Stimulated activated CD8-positive, alpha-beta memory T cell treated with anti-CD3 and anti-CD28 coated beads, Interleukin-15, amount 100 ng/mL, for 24 hours (primary cell): ENCODE data around the gene ENTPD1.
"Not testable (repeated sequence)": the region's sequence is repeated elsewhere in the genome, so short reads cannot be mapped to it uniquely, and the experiment has no call there.

Experiments
- DNase-seq: peaks from one replicate; pipeline ENCODE4 v3.0.0-alpha.2; 2020; ENCODE audit warnings: low read depth

The ENTPD1 gene

DNA sequence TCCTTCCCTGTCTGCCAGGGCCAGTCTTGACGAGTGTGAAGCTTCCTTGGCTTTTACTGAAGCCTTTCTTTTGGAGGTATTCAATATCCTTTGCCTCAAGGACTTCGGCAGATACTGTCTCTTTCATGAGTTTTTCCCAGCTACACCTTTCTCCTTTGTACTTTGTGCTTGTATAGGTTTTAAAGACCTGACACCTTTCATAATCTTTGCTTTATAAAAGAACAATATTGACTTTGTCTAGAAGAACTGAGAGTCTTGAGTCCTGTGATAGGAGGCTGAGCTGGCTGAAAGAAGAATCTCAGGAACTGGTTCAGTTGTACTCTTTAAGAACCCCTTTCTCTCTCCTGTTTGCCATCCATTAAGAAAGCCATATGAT lies 110.5 kb downstream of the ENTPD1 start:
- no peak for DNase-seq

DNA sequence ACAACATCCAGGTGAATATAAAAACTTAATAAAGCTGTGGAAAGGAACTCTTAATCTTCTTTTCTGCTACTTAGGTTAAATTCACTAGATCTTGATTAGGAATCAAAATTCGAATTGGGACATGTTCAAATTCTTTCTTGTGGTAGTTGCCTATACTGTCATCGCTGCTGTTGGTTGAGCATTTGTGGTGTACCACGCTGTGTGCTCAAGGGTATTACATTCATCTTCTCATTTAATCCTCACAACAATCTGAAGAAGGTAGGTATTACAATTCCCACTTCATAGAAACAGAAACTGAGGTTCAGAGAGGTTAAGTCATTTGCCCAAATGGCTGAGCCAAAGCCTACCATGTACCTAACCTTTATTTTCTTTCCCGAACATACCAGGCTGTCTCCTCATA lies 111.9 kb downstream of the ENTPD1 start:
- DNase-seq = no peak

DNA sequence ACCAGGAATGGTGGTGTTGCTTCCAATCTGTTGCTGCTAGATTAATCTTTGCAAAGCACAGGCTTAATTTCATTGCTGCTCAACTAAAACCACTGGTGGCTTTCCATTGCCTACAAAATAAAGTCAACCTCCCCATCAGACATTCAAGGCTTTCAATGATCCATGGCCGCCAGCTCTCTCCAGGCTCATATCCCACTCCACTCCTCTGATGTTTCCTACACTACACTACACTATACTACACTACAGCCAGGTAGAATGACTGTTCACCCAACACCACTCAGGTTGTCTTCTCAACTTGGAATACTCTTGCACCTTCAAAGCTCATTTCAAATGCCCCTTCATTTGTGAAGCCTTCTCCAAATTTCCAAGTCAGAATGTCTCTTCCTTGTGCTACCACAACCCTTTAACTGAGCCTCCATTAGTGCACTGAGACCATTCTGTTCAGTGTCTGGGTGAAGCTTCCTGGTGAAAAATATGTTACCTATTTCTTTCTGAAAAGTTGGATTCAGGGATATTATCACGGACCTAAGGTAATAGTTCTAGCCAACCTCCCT lies 116.3 kb downstream of the ENTPD1 start:
- no peak for DNase-seq

DNA sequence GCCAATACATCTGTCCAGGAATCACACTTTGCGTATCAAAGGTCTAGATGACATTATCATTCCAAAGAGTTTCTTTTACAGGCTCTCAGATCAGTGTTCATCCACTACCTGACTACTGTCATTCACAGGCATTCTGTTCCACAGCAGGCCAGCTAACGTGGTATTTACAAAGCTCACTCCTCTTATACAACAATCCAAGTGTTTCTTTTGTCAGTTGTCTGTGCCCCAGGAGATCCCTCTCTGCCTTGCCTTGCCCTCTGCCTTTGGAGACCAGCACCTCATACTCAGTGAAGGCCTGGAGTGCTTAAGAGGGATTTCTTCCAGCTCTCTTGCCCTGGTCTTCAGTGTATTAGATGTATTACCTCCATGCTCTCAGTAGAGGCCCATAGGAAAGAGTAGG lies 117.2 kb downstream of the ENTPD1 start:
- no peak for DNase-seq

DNA sequence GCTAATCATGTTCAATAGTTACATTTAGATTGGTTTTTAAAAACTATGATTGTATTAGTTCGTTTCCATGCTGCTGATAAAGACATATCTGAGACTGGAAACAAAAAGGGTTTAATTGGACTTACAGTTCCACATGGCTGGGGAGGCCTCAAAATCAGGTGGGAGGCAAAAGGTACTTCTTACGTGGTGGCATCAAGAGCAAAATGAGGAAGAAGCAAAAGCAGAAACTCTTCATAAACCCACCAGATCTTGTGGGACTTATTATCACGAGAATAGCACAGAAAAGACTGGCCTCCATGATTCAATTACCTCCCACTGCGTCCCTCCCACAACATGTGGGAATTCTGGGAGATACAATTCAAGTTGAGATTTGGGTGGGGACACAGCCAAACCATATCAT lies 117.7 kb downstream of the ENTPD1 start:
- DNase-seq = no peak

DNA sequence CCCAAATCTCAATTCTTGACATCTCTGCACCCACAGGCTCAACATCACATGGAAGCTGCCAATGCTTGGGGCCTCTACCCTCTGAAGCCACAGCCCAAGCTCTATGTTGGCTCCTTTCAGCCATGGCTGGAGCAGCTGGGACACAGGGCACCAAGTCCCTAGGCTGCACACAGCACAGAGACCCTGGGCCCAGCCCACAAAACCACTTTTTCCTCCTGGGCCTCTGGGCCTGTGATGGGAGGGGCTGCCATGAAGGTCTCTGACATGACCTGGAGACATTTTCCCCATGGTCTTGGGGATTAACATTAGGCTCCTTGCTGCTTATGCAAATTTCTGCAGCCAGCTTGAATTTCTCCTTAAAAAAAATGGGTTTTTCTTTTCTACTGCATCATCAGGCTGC lies 118.8 kb downstream of the ENTPD1 start:
- not testable (repeated sequence) for DNase-seq

DNA sequence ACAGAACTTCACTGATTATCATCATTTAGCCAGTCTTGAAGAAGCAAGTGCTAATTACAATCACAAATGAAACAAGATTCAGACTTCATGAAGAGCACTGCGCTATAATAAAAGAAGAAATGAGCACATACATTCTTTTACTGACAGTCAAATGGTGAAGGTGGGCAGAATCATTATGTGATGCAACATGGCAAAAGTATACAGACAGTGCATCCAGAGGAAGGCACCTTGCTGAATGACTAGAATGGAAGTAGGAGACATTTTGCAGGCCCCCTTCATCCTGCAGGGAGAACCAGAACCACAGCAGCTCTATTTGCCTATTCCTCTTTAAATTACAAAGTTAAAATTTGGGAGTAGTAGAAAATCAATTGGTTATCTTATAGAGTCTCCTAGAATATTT lies 120.8 kb downstream of the ENTPD1 start:
- no peak for DNase-seq

DNA sequence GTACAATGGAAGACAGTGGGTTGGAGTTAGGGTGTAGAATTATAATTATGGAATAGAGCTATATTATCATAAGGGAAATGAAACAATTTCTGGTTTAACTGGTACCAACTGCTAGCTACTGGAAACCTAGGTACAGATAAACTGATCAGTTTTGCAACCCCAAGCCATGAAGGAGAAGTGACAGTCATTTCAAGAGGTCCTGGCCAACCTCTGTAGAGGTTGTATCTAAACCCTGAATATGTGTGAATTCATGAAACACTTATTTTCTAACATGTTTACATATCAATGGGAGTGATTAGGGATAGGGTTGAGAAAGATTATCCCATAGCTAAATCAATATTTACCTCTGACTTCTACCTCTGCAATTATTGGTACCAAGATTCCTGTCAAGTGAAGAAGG lies 121.9 kb downstream of the ENTPD1 start:
- no peak for DNase-seq

DNA sequence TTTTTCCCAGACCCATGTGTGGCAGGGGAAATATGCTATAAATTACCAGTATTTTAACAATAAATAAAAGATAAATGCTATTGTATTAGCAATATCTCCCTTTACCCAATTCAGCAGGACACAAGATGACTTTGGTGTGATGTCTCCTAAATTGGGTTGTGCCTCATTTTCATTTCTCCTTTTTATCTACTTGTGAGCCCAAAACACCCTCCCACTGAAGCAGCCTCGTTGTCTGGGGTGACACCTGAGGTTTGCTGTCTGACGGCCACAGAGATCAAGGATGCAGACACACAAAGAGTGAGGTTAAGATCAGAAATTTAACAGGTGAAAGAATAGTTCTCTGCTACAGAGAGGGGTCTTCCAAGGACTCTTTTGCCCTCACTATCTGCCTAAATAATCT lies 124.7 kb downstream of the ENTPD1 start:
- no peak for DNase-seq

DNA sequence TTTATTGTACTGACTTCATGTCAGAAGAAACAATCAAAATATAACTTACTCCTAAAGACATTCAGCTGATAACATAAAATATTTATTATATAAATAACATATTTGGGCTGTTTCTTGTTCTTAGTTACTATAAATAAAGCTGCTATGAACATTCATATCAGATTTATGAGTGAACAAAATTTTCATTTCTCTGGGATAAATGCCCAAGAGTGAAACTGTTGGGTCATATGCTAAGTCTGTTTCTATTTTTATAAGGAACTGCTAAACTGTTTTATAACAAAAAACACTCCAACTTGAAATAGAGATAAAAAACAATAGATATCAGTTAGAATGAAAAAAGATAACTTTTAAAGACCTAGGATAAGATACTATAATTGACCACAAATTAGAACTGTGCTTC lies 125.4 kb downstream of the ENTPD1 start:
- DNase-seq = no peak

DNA sequence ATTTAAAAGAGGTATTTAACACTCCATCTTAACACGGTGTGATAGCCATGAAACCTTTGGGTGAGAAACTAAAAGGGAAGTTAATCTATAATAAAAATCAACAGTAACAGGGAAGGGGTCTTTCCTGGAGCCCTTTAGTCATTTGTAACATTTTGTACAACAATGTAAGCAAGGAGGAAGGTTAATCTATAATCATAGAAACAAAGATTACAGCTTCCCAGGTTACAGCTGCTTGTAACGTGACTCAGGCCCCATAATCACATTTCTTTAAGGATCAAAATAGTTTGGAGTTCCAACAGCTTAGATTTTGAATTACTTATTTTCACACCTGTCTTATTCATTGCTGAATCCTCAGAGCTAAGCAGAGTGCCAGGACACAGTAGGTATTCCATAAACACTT lies 133.9 kb downstream of the ENTPD1 start:
- DNase-seq = no peak

DNA sequence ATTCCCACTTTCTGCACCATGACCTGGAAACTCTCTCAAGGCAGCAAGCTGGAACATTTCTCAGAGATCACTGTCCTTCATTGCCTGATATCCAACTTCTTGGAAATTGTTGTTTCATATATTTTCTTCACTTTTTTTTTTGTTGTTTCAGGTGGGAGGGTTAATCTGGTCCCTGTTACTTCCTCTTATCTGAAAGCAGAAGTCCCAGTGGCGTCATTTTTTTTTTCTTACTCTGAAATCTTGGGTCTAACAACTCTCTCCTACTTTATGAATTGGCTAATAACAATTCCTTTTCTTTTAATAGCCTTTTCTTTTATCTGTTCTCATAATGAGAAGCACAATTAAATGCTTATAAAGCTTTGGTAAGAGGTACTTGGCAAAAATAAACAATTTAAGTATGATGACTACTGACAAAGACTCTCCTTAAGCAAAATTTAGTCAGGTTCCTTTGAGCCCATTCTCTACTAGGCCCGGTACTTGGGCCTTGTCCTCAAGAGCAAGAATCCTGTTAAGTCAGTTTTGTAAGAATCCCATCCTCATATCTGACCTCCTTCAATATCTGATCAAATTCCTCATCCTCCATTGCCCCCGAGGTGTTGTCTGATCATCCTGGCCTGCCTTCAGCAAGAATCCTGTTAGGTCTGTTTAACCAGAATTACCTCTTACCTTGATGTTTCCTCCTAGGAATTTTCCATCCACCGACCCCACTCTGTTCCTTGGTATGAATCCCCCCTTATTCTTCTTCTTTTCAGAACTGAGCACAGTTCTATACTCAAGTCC lies 140.3 kb downstream of the ENTPD1 start:
- no peak for DNase-seq

DNA sequence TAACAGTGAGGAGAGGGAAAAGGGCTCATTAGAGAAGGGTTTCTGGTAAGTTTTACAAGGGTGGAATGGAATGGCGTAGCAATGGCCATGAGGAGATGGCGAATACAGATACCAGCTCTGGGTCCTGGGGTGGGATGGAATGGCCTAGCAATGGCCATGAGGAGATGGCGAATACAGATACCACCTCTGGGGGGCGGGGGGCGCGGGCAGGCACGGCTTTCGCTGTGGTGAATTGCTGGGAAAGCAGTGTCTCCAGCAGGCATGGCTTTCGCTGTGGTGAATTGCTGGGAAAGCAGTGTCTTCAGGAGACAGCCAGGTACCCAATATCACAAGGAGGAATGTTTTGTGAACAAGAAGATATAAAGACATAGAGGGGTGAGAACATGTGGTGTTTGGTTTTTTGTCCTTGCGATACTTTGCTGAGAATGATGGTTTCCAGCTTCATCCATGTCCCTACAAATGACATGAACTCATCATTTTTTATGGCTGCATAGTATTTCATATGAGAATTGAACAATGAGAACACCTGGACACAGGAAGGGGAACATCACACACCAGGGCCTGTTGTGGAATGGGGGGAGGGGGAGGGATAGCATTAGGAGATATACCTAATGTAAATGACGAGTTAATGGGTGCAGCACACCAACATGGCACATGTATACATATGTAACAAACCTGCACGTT lies 150.1 kb downstream of the ENTPD1 start:
- not testable (repeated sequence) for DNase-seq

DNA sequence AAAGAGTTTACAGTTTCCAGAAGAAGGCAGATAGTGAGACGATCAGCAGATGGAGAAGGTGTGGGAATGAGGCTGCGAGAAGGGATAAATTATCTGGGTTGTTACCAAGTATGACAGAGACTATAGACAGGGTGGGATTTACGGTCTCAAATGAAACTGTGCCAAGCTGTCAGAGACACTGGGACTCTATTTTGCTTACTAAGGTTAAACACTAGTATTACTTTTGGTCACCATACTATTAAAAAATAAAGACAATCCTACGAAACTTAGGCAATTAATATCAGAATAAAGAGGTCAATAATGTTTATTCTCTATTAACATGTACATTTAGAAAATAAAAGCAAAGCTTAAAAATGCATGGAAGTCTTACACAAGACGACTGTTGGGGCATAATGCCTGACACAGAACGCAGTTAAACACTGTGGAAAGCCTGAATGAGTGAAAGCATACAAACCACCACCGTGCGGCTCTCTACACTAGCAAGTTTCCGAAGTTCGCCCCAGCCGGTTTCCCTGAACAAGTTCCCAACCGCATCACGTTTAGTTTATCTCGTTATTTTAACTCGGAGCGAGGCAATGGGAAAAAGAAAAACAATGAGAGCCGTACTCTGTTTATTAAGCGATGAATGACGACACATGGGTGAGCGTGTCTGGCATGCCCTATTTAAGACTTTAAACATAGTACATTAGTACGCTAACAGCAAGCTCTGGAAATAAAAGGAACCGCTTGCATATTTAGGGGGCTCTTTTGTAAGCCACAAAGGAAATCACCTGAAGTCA lies 150.9 kb downstream of the ENTPD1 start:
- DNase-seq = no peak

DNA sequence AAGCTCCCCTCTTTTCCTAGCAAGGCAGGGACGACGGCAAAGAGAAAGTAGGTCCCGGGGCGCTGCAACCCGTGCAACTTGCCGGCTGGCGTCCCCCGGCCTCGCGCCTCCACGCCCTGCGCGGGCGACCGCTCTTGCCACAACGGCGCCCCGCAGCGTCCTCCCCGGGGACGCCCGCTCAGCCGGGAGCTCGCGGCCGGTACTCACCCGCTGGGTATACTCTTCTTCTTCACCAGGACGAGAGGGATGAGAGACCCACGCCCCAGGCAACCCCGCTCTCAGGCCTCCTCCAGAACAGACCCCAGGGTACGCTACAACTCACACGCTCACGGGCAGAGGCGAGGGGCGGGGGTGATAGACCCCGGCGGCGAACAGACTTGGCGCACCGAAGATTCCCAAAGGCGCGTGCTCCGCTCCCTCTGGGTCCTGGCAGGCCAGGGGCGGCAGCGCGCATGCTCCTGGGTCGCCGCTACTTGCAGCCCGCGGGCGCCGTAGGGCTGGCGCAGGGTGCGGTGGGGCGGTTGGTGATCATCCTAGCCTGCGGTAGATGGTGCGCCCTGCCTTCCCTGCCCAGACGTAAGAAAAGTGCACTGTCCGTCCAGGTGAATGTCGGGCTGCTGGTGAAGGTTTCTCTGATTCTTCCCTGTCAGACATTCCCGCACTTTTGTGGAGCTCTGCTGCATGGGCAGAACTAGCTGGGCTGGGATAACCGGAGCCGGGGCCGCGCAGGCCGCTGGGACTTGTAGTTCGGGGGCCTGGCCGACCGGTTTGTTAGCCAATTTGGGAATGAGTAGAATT lies 151.7 kb downstream of the ENTPD1 start, which contains the start of gene CC2D2B:
Gene CC2D2B (plus strand): TSS at position 520 of the 798 bp plus-strand sequence. CDS start 3,349 bp downstream, outside the sequence.
- peak; percentile 57 for DNase-seq

DNA sequence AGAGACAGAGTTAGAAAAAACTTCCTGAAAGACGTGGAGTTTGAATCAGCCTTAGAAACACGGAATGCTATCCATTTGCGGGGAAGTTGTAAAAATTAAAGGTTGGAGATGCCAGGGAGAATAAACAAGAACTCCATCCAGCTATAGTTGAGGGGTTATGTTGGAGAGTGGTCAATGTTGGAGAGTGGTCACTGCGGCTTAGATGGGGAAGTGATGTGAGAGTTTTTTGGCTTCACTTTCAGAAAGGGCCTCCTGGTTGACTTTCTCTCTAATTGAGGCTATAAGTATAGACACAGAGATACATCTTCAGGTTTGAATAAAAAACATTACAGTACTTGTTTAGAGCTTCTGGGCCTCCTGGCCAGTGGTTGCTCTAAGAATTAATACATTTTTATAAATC lies 152.5 kb downstream of the ENTPD1 start:
- no peak for DNase-seq

DNA sequence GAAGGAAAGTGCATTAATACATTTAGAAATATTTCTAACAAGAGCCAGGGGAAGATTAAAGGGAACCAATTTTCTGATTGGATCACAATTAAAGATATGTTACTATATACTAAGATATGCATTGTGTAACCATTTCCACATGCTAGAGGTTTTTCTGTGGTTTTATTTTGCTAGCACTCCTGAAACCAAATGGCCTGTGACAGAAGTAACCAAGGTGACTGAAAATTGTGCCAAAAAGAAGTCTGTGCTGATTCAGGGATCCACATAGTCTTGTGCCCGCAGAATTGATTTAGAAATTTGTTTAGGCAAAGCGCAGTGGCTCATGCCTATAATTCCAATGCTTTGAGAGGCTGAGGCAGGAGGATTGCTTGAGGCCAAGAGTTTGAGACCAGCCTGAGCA lies 153.6 kb downstream of the ENTPD1 start:
- DNase-seq = no peak

DNA sequence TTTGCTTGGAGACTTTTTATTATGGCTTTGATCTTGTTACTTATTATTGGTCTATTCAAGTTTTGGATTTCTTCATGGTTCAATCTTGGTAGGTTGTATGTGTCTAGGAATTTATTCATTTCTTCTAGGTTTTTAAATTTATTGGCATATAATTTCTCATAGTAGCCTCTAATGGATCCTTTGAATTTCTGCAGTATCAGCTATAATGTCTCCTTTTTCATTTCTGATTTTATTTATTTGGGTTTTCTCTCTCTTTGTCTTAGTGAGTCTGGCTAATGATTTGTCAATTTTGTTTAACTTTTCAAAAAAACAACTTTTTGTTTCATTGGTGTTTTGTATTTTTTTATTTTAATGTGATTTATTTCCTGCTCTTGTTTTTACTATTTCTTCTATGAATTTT lies 160.1 kb downstream of the ENTPD1 start:
- DNase-seq = not testable (repeated sequence)
